C1 segment of cervical spinal cord (tissue), 14 donors: ENCODE data around the gene CITED4.

ENCODE experiments used
- DNase-seq, 14 donors: peaks; one replicate each; lab custom pipeline; 2025; lab: John Stamatoyannopoulos, UW

The CITED4 gene

GRCh38 chr1:40834968-40835545 lies 27.1 kb downstream of the CITED4 start:
- DNase-seq: no peak

- DNase-seq: no peak
These were observed 28.2 kb downstream of the CITED4 start for GRCh38 chr1:40833979-40834378.

GRCh38 chr1:40831001-40831732 lies 31.0 kb downstream of the CITED4 start:
- no peak for DNase-seq

- DNase-seq: no peak
These were observed 31.7 kb downstream of the CITED4 start for GRCh38 chr1:40830419-40830943.

- no peak for DNase-seq
These were observed 32.4 kb downstream of the CITED4 start for GRCh38 chr1:40829631-40830245.

- DNase-seq: no peak
These were observed 36.2 kb downstream of the CITED4 start for GRCh38 chr1:40825996-40826395.

GRCh38 chr1:40825435-40825788 lies 36.8 kb downstream of the CITED4 start:
- no peak for DNase-seq

- no peak for DNase-seq
These were observed 37.4 kb downstream of the CITED4 start for GRCh38 chr1:40824591-40825434.

- no peak for DNase-seq
These were observed 38.2 kb downstream of the CITED4 start for GRCh38 chr1:40823983-40824382.

GRCh38 chr1:40823345-40823744 lies 38.8 kb downstream of the CITED4 start:
- DNase-seq: no peak

GRCh38 chr1:40822890-40823289 lies 39.3 kb downstream of the CITED4 start:
- no peak for DNase-seq

- peak in 11 of 14 donors; percentile 16 to 80 (median 62) for DNase-seq
These were observed 41.1 kb downstream of the CITED4 start for GRCh38 chr1:40820911-40821693.

- DNase-seq: peak in 3 of 14 donors; percentile 31 to 45 (median 45)
These were observed 41.8 kb downstream of the CITED4 start for GRCh38 chr1:40820251-40820797.

GRCh38 chr1:40819101-40819500 lies 43.1 kb downstream of the CITED4 start:
- DNase-seq: no peak

- no peak for DNase-seq
These were observed 43.8 kb downstream of the CITED4 start for GRCh38 chr1:40818264-40818961.

GRCh38 chr1:40817791-40818263 lies 44.3 kb downstream of the CITED4 start:
- no peak for DNase-seq

- DNase-seq: no peak
These were observed 46.7 kb downstream of the CITED4 start for GRCh38 chr1:40815420-40815819.
